ENCODE data around the gene ZNF367.
"Not testable (repeated sequence)": the region's sequence is repeated elsewhere in the genome, so short reads cannot be mapped to it uniquely, and the experiment has no call there.

ZNF367 gene

DNA sequence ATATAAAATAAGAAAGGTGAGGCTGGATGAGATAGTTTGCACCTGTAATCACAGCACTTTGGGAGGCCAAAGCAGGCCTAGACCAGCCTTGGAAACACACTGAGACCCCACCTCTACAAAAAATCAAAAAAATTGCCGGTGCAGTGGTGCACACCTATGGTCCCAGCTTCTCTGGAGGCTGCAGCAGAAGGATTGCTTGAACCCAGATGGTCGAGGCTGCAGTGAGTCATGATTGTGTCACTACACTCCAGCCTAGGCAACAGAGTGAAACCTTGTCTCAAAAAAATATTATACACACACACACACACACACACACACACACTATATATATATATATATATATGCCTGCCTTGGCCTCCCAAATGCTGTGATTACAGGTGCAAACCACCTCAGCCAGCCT lies 36.0 kb downstream of the ZNF367 start:
- no peak for DNase-seq
- intact Hi-C loops (cut with DNase I) = loop anchor here (5.0 kb wide), 1 partner anchor 35 kb away; the partner anchor contains the start of gene ZNF367

DNA sequence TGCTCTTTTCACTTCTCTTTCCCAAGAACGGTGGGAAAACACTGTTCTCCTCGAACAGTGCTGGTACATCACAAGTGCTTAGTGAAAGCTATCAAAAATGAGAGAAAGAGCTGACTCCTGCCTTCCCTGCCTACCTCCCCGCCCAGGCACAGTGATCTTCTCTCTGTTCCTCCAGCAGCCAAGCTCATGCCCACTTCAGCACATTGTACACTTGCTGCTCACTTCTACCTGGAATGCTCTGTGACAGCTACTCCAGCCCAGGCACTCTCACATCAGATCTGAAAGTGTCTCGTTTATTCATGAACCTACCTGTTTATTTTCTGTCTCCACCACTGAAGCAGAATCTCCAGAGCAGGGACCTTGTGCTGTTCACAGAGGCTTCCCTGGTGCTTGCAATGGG lies 36.5 kb downstream of the ZNF367 start:
- peak in 1 of 42 donors; percentile 7 for DNase-seq
- intact Hi-C loops (cut with DNase I) = loop anchor here (5.0 kb wide), 1 partner anchor 36 kb away; the partner anchor contains the start of gene ZNF367

DNA sequence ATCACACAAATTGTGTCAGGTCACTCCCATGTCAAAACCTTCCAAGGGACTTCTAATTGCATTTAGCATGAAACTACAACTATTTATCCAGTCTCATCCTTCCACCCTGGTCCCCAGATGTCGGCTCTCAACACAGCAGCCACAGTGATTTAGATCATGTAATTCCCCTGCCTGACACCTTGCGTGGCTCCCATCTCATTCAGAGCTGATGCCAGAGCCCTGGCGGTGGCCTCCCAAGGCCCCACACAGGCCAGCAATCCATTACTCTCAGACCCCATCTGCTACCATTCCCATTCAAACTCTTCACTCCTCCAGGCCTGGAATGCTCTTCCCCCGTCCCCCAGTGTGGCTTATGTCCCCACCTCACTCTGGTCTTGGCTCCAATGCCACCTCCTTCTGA lies 37.0 kb downstream of the ZNF367 start:
- intact Hi-C loops (cut with DNase I) = loop anchor here (5.0 kb wide), 1 partner anchor 36 kb away; the partner anchor contains the start of gene ZNF367
- DNase-seq = peak in 1 of 42 donors; percentile 5

DNA sequence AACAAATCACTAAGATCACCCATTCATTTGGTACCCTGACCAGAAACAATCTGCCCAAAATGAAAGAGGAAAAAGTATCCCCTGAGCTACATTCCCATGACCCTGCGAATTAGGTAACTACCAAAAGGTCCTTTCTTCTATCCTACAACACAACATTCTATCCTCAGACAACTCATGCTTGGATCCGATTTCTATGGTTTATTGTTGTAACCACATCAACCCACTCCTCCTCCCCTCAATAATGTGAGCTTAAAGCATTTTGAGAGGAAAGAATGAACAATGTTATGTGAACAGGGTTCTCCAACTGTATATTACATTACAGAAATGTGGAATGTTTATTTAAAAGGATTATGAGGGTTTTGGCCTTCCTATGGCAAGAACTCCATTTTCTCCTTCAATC lies 38.7 kb downstream of the ZNF367 start:
- DNase-seq = peak in 1 of 42 donors; percentile 16
- intact Hi-C loops (cut with DNase I) = no loop called here

DNA sequence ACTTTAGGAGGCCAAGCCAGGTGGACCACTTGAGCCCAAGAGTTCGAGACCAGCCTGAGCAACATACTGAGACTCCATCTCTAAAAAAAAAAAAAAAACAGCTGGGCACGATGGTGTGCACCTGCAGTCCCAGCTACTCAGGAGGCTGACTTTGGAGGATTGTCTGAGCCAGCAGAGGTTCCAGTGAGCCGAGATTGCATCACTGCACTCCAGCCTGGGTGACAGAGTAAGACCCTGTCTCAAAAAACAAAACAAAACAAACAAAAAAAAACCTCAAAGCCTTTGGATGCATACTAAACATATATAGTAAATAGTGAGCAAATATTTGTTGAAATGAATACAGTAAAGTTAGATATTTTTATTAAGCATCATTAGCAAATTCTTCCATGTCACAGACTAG lies 40.0 kb downstream of the ZNF367 start:
- intact Hi-C loops (cut with DNase I) = no loop called here
- no peak for DNase-seq

DNA sequence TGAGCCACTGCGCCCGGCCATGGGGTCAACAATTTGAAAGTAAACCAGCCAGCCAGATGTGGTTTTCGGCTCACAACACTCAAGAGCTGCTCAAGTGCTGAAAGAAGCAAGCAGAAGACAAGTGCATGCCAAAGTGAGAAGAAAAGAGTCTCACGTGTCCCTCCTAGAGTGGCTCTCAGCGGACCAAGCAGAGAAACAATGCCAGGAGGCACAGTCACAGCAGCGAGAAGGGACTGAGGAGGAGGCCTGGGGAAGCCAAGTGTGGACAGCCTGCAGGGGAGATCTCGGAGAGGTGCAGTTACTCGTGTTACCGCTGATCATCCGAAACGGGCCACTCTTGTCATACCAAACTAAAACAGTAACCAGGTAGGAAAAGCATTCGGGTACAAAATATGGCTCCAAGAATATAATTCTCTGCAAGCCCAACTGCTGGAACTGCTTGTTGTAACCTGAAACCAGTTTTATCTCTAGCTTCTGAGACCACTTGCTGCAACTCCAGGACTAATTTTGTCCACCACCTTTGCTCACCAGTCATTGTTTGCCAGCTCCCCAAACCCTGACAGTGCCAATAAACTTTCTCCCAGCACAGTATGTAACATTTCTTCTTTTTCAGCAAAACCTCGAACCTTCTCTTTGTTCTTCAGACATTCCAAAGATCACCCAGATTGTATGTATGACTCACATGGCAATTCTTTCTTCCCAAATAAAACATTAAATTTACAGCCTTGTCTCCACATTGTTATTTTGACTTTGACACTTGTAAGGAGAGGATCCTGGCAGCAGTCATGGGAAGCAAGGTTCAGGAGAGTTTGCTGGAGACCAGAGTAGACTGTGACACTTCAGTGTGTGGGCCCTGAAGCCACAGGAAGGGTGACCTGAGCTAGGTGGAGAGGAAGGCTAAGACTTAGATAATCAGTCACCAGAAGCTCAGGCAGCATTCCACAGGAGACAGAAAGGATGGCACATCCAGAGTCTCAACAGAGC lies 41.0 kb downstream of the ZNF367 start:
- no peak for DNase-seq
- intact Hi-C loops (cut with DNase I) = no loop called here

DNA sequence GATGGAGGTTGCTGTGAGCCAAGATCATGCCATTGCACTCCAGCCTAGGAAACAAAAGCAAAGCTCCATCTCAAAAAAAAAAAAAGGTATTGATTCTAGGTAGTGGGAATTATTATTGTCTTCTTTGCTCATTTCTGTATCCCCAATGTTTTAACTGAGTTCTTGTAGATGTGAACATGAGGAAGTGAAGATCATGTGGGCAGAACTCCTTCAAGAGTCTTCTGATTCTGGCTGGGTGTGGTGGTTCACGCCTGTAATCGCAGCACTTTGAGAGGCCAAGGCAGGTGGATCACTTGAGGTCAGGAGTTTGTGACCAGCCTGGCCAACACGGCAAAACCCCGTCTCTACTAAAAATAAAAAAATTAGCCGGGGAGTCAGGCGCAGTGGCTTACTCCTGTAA lies 42.7 kb downstream of the ZNF367 start:
- intact Hi-C loops (cut with DNase I); DNase-seq: not testable (repeated sequence)

DNA sequence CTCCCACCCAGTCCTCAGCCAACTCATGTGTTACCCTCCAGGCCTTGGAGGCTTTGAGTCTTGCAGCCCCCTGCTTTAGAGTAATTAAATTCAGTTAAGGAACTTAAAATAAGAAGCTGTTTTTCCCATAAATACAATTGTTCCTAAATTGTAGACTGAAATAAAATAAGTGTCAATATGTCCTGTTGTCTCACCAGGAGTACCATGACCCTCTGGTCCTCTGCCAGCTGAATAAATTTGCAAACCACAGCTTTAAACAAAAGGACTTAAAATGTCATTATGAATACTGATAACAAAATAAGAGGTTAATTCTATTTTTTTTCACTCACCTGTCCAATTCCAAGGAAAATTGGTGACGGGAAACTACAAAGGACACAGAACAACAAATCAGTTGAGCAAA lies 50.2 kb downstream of the ZNF367 start:
- DNase-seq = no peak
- intact Hi-C loops (cut with DNase I) = no loop called here

DNA sequence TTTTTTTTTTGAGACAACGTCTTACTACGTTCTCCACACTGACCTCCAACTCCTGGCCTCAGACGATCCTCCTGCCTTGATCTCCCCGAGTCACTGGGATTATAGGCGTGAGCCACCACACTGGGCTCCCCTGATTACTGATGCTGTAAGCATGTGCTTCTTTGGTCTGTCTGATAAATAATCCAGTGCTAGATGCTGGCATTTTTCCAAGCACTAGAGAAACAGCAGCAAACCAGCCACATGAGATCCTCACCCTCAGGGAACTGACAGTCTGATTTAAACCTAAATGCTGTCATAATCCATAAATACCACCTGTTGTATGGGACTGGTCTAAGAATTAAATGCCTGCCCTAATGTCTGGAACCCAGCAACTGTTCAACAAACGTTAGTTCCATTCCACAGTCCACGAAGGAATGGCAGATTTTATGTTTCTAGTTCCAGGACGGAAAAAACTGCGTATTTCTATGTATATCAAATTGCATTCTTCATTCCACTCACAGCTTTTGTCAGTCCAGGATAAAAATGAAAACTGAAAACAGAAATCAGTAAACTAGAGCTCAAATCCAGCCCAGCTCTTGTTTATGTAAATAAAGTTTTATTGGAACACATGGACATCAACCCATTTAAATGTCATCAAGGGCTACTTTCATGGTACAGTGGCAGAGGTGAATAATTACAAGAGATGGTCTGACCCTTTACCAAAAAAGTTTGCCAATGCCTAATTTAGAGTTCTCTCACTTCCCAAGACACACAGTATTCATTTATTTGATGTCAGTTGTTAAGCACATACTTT lies 54.8 kb downstream of the ZNF367 start:
- DNase-seq = no peak
- intact Hi-C loops (cut with DNase I) = no loop called here

DNA sequence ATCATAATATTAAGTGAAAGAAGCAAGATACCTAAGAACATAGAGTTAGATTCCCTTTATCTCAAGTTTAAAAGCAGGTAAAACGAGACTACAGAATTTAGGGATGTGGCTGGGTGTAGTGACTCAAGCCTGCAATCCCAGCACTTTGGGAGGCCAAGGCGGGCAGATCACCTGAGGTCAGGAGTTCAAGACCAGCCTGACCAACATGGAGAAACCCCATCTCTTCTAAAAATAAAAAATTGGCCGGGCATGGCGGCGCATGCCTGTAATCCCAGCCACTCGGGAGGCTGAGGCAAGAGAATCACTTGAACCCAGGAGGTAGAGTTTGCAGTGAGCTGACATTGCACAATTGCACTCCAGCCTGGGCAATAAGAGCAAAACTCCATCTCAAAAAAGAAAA lies 56.1 kb downstream of the ZNF367 start:
- intact Hi-C loops (cut with DNase I); DNase-seq: not testable (repeated sequence)

DNA sequence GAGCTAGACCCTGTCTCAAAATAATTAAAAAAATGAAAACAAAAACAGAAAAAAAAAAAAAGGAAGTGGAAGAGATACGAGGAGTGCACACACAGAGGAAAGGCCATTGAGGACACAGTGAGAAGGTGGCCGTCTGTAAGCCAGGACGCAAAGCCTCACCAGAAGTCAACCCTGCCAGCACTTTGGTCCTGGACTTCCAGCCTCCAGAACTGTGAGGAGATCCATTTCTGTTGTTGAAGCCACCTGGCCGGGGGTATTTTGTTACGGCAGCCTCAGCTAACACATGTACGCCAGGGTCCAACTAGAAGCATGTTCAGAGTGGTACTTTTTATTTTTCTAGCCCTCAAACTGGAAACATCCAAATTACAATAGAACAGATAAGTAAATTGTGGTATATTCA lies 56.5 kb downstream of the ZNF367 start:
- intact Hi-C loops (cut with DNase I) = no loop called here
- DNase-seq = no peak

DNA sequence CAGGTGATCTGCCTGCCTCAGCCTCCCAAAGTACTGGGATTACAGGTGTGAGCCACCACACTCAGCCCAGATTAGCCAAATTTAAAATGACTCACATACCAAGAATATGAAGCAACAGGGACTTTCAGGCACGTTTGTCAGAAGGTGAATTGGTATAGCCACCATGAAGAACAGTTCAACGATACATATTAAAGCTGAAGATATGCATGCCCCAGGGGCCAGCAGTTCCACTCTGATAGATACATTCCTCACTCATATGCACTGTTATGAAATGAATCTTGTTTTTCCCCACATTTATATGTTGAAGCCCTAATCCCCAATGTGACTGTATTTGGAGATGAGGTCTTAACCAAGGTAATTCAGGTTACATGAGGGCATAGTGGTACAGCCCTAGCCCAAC lies 57.2 kb downstream of the ZNF367 start:
- no peak for DNase-seq
- intact Hi-C loops (cut with DNase I) = no loop called here

DNA sequence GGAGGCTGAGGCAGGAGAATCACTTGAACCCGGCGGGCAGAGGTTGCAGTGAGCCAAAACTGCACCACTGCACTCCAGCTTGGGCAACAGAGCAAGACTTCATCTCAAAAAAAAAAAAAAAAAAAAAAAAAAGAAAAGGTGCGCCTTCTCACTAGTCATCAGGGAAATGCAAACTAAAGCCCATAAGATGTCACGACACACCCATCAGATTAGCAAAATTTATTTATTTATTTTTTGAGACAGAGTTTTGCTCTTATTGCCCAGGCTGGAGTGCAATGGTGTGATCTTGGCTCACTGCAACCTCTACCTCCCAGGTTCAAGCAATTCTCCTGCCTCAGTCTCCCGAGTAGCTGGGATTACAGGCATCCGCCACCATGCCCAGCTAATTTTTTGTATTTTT lies 57.6 kb downstream of the ZNF367 start:
- intact Hi-C loops (cut with DNase I); DNase-seq: not testable (repeated sequence)

DNA sequence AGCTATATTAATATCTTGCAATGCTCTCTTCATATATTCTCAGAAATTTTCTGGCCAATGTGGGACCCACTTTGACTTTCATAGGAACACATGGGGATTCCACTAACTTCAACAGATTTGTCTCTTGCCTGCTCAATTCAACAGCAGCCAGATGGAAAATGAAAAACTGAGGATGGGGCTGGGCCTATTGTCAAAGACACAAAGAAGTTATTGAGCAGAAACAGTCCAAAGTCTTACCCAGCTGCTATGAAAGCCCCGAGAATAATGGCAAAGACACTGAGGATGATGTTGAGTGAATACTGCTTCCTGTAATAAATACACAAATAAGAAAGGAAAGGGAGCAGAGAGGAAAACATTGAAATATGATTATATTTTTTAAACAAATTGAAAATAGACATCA lies 67.3 kb downstream of the ZNF367 start:
- DNase-seq = peak in 30 of 42 donors; percentile 18 to 84 (median 59)
- intact Hi-C loops (cut with DNase I) = no loop called here

DNA sequence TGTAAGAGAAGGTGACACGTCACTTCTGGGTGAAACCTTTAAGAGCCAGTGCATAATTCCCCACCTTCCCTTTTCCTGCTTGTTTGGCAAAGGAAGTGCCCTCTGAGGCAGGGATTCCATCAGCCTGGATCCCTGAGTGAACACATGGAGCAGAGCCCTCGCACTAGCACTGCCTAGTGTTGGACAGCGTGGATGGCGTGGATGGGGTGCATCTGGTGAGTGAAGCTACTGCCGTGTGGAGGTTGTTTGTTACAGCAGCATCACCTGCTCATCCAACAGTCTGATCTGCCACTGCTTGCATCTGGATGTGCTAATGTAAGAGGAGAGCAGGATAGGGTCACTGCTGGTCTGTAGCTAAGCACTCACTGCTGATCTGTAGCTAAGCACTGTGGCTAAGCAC lies 69.9 kb downstream of the ZNF367 start:
- intact Hi-C loops (cut with DNase I) = loop anchor here (10.0 kb wide), 1 partner anchor 67 kb away; the partner anchor contains the start of gene ZNF367

DNA sequence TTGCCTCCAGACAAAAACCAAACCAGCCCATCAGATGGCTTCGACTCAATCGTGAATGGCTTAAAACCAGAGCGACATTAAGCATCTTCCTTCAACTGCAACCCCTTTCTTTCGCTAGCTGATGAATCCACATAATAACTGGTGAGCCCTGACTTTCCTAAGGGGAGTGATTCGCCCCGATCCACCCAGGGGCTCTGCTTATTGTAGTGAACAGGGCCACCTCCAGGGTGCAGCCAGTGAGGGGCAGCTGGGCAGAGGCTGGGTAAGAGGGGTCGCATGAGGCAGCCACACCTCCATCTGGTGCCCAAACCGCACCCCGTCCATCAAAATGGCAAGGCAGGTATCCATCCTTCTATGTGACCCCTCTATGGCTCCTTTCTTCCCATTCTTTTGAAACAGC lies 72.6 kb downstream of the ZNF367 start:
- intact Hi-C loops (cut with DNase I) = loop anchor here (10.0 kb wide), 1 partner anchor 69 kb away; the partner anchor contains the start of gene ZNF367
- DNase-seq = peak in 1 of 42 donors; percentile 16

More for the DNA sequence above, 69.9 kb downstream of the ZNF367 start:
- no peak for DNase-seq

DNA sequence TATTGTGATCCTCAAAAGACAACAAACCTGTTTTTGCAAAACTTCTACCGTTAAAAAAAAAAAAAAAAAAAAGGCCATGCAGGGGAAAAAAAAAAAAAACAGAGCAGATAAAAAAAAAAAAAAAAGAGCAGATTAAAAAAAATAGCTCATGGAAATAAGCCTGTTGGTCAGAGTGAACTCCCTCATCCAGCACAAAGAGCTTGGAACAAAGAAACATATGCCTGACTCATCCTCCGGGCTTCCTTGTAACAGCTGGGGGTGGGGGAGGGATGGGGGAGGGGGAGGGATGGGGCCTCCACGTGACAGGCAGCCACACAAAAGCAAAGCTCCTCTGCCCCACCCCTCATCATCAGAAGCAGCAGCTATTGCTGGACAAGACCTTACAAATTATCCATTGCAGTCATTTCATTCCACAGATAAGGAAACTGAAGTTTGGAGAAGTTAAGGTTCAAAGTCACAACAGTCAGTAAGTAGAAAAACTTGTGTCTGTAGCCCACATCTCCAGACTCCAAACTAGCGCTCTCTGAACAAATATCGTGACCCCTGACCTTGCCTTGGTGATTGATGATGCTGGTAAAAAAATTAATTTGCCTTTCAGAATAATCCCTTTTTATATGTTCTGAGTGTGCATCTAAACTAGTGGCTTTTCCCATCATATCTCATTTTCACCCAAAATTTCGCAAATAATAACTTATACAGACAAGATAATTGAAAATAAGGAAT lies 73.6 kb downstream of the ZNF367 start:
- intact Hi-C loops (cut with DNase I) = loop anchor here (10.0 kb wide), 1 partner anchor 70 kb away; the partner anchor contains the start of gene ZNF367
- peak in 41 of 42 donors; percentile 10 to 84 (median 58) for DNase-seq

DNA sequence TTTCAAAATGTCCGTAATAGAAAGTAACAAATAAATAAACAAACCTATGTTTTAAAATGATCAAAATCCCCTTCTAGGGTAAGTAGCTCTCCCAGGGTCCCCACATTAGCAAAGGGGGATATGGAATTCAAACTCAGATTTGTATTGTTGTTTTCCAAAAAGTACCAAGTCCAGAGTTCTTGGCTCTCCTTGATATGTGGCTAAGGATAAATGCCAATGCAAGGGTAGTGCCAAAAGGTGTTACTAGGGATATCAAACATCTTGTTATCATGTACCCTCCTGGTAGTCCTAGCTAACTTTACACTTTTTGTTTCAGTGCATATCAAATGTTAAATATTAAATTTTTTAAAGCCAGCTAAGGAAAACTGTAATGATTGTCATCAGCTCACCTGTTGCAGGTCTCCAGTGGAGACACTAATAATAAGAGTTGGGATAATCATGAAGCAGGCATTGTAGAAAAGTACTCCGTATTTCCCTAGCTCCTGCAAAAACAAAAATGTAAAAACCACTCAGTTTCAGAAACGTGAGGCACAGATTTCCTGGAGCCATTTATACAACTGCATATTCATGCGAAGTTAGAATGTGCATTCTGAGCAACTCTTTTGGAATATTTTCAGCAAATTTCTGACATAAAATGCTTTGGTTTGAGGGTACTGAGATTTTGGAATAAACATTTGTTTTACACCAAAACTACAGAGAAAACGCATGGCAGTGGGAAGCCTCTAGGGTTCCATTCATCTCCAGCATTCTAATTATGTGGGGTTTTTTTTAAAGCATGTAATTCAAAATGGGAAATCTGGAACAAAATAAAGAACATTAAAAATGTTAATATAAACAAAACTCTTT lies 74.4 kb downstream of the ZNF367 start:
- intact Hi-C loops (cut with DNase I) = loop anchor here (10.0 kb wide), 1 partner anchor 71 kb away; the partner anchor contains the start of gene ZNF367
- DNase-seq = no peak

Measured in head of caudate nucleus (tissue), 42 donors.